HepG2 (cell line): ENCODE results near the gene SLC35B2. TPM values are rescaled to one million over a fixed set of nuclear protein-coding genes. Genes with fewer than 3 reads are reported as not detected.

Experiments
- ATAC-seq: fragments of 200-7000 bp; cut with Tn5 transposase; 3 replicates; pipeline ENCODE4 v1.9.1; 2020; ENCODE audit warnings: mild to moderate bottlenecking, moderate library complexity
- BruUV-seq: library from RNA; stranded (reverse); fragments of 400-500 nt; replicated peaks from 2 replicates; lab custom pipeline; 2021; lab: Mats Ljungman, UMichigan
- CTCF ChIA-PET: fragments of 300-600 bp; formaldehyde crosslinking; extraction: SDS; loops from one replicate; lab custom pipeline; 2021; ENCODE audit warnings: low total read pairs, inconsistent platforms, low intra/inter-chr PET ratio; lab: Yijun Ruan, JAX
- POLR2A ChIA-PET: fragments of 350-600 bp; sonication (Branson Sonifier 250); formaldehyde crosslinking; loops from one replicate; lab custom pipeline; 2020; ENCODE audit warnings: antibody characterized with exemption, inconsistent platforms; lab: Yijun Ruan, JAX
- DNase-seq: peaks from one replicate; pipeline ENCODE4 v3.0.0-alpha.2; 2015; ENCODE audit warnings: low spot score
- FAIRE-seq: peaks from 3 replicates; lab custom pipeline; 2011; peaks lifted over from hg19 to GRCh38; lab: Jason Lieb, UNC
- H2AFZ ChIP-seq: one replicate; pipeline ENCODE4 v1.6.1; 2011; ENCODE audit warnings: low read length, inconsistent platforms
- H3K27ac ChIP-seq: fragments of 300-600 bp; 3 replicates; pipeline ENCODE4 v1.8.0; 2011; ENCODE audit warnings: mixed run types, mild to moderate bottlenecking, mixed read lengths, low read length, inconsistent platforms; ENCODE audit not compliant: insufficient read depth; ENCODE audit errors: extremely low read length
- H3K27me3 ChIP-seq, 2 experiments: fragments of 200-600 bp in 1 of 2; 2 replicates in 1 of 2; 3 replicates in 1 of 2; pipeline versions ENCODE4 v1.6.0 to v1.8.0; 2011; ENCODE audit warnings: low read length in 2 of 2, mild to moderate bottlenecking in 2 of 2, moderate library complexity in 2 of 2, inconsistent platforms in 1 of 2; ENCODE audit not compliant: insufficient read depth in 2 of 2, control insufficient read depth in 1 of 2
- H3K36me3 ChIP-seq, 2 experiments: fragments of 200-600 bp in 1 of 2; replicated peaks in 1 of 2; 2 replicates in 1 of 2; 3 replicates in 1 of 2; pipeline versions ENCODE4 v1.5.1 to v1.8.0; 2011; ENCODE audit warnings: low read length in 2 of 2, inconsistent platforms in 1 of 2; ENCODE audit not compliant: insufficient read depth in 2 of 2, control insufficient read depth in 1 of 2
- H3K4me1 ChIP-seq: 2 replicates; pipeline ENCODE4 v1.5.1; 2012; ENCODE audit warnings: low read length, inconsistent platforms; ENCODE audit not compliant: insufficient read depth
- H3K4me2 ChIP-seq: 2 replicates; pipeline ENCODE4 v1.6.0; 2011; ENCODE audit warnings: low read depth, low read length, inconsistent platforms
- H3K4me3 ChIP-seq, 3 experiments: fragments of 200-600 bp in 1 of 3; sonication (generic), shearing (Covaris generic) in 1 of 3; replicated peaks in 1 of 3; 2 replicates each; pipeline ENCODE4 v1.5.1; 2011 to 2016; ENCODE audit warnings: low read length in 3 of 3, inconsistent platforms in 2 of 3, low read depth in 2 of 3, mild to moderate bottlenecking in 2 of 3, control low read depth in 1 of 3, mixed read lengths in 1 of 3; ENCODE audit not compliant: insufficient read depth in 1 of 3
- H3K79me2 ChIP-seq: one replicate; pipeline ENCODE4 v1.6.1; 2011; ENCODE audit warnings: low read length, inconsistent platforms; ENCODE audit not compliant: insufficient read depth
- H3K9ac ChIP-seq: 2 replicates; pipeline ENCODE4 v1.6.0; 2011; ENCODE audit warnings: mild to moderate bottlenecking, low read depth, low read length, inconsistent platforms; ENCODE audit not compliant: insufficient read depth
- H3K9me3 ChIP-seq: 2 replicates; pipeline ENCODE4 v1.5.1; 2012; ENCODE audit warnings: mild to moderate bottlenecking, low read length
- H4K20me1 ChIP-seq: 2 replicates; pipeline ENCODE4 v1.6.0; 2011; ENCODE audit warnings: inconsistent platforms, mild to moderate bottlenecking, low read length, moderate library complexity; ENCODE audit not compliant: insufficient read depth
- CHD2 ChIP-seq: IDR thresholded peaks from 2 replicates; pipeline ENCODE4 v1.6.1; 2011; ENCODE audit warnings: low read depth, low read length, improper control_type of control experiment
- IRX3 ChIP-seq: sonication (generic); formaldehyde crosslinking; IDR thresholded peaks from 2 replicates; pipeline ENCODE4 v1.8.1; 2023; ENCODE audit warnings: mild to moderate bottlenecking, low read depth, missing genetic modification reagents, borderline replicate concordance
- JARID2 ChIP-seq: sonication (generic); formaldehyde crosslinking; IDR thresholded peaks from 2 replicates; pipeline ENCODE4 v1.8.1; 2023; ENCODE audit warnings: missing genetic modification reagents, inconsistent platforms; ENCODE audit not compliant: insufficient replicate concordance
- KDM5B ChIP-seq: sonication (generic); formaldehyde crosslinking; IDR thresholded peaks from 2 replicates; pipeline ENCODE4 v1.4.0; 2020; ENCODE audit warnings: missing genetic modification reagents, mild to moderate bottlenecking, borderline replicate concordance
- MXI1 ChIP-seq: IDR thresholded peaks from 3 replicates; pipeline ENCODE4 v1.6.1; 2012; ENCODE audit warnings: low read depth, low read length, inconsistent platforms, borderline replicate concordance
- NONO ChIP-seq, 2 experiments: fragments of 450-650 bp in 1 of 2; sonication (generic) in 1 of 2; formaldehyde crosslinking in 1 of 2; IDR thresholded peaks in 1 of 2; conservative IDR thresholded peaks in 1 of 2; 2 replicates each; pipeline versions ENCODE4 v1.6.1 to v1.8.0; 2017 to 2022; ENCODE audit warnings: mild to moderate bottlenecking in 1 of 2, missing genetic modification reagents in 1 of 2, moderate library complexity in 1 of 2
- POLR2A ChIP-seq, 2 experiments: IDR thresholded peaks; 2 replicates each; pipeline ENCODE4 v1.6.1; 2011; ENCODE audit warnings: low read depth in 2 of 2, low read length in 2 of 2, mild to moderate bottlenecking in 1 of 2, moderate library complexity in 1 of 2; ENCODE audit not compliant: insufficient read depth in 1 of 2
- TSC22D2 ChIP-seq: sonication (generic); formaldehyde crosslinking; IDR thresholded peaks from 2 replicates; pipeline ENCODE4 v1.5.1; 2020; ENCODE audit warnings: missing genetic modification reagents, mild to moderate bottlenecking, borderline replicate concordance
- ZKSCAN5 ChIP-seq: sonication (generic); formaldehyde crosslinking; IDR thresholded peaks from 2 replicates; pipeline ENCODE4 v1.5.1; 2020; ENCODE audit warnings: mild to moderate bottlenecking, missing genetic modification reagents
- ZNF138 ChIP-seq: sonication (generic); formaldehyde crosslinking; IDR thresholded peaks from 2 replicates; pipeline ENCODE4 v1.5.0; 2020; ENCODE audit warnings: mild to moderate bottlenecking, low read depth, missing genetic modification reagents
- ZNF33B ChIP-seq: sonication (generic); formaldehyde crosslinking; IDR thresholded peaks from 2 replicates; pipeline ENCODE4 v1.5.1; 2020; ENCODE audit warnings: mild to moderate bottlenecking, missing genetic modification reagents
- ZNF501 ChIP-seq: sonication (generic); formaldehyde crosslinking; IDR thresholded peaks from 2 replicates; pipeline ENCODE4 v1.5.1; 2020; ENCODE audit warnings: mild to moderate bottlenecking, moderate library complexity, missing genetic modification reagents
- WGBS: methylation state at CpG from one replicate; pipeline ENCODE4 v1.1.6; 2017; ENCODE audit warnings: low lambda C conversion rate; 5-methylcytosine and 5-hydroxymethylcytosine counted together
- in situ Hi-C: cut with HindIII; loops from 2 replicates; pipeline ENCODE4 v1.10.0; 2017; ENCODE audit warnings: low pct_unique_long_range_greater_than_20kb; ENCODE audit not compliant: extremely low pct_ligation_motif_present
- intact Hi-C: fragments of 100-400 bp; cut with micrococcal nuclease; formaldehyde crosslinking; loops from one replicate; pipeline ENCODE4 v1.10.0; 2022; ENCODE audit not compliant: unreplicated experiment
- polyA plus RNA-seq, 8 experiments: library from polyadenylated mRNA; depleted of rRNA in 3 of 8; stranded (reverse) in 7 of 8; unstranded in 1 of 8; fragments of >200 nt; fragmentation: Illumina TruSeq in 4 of 8; extraction: Trizol in 4 of 8; gene quantifications; 2 replicates each; pipeline versions ENCODE4 v1.2.1 to v1.2.3, GENCODE V29; 2011 to 2016; ENCODE audit warnings: low read depth in 4 of 8, missing spikeins in 1 of 8, mixed read lengths in 1 of 8; ENCODE audit not compliant: insufficient read depth in 1 of 8
- total RNA-seq, 5 experiments: library from RNA; depleted of rRNA; stranded (reverse); fragments of >200 nt; fragmentation: Illumina TruSeq; extraction: Trizol; gene quantifications; 2 replicates each; pipeline ENCODE4 v1.2.3, GENCODE V29; 2016; ENCODE audit warnings: low read depth in 1 of 5
- TF ChIP-seq, protein P1 (sequence below): sonication (generic); formaldehyde crosslinking; IDR thresholded peaks from 2 replicates; pipeline ENCODE4 v1.4.0; 2020; ENCODE audit warnings: mild to moderate bottlenecking, missing genetic modification reagents
- TF ChIP-seq, protein P2 (sequence below): sonication (generic); formaldehyde crosslinking; IDR thresholded peaks from 2 replicates; pipeline ENCODE4 v1.4.0; 2020; ENCODE audit warnings: missing genetic modification reagents
- TF ChIP-seq, protein P3 (sequence below): IDR thresholded peaks from 2 replicates; pipeline ENCODE4 v1.6.1; 2016; ENCODE audit warnings: low read depth, borderline replicate concordance

The SLC35B2 gene
- total and polyA plus RNA-seq, 2 of the 13 experiments (the other 11 are each of a cell fraction or from before 2014, with no cell fraction given) = 61.1 to 148 TPM

DNA sequence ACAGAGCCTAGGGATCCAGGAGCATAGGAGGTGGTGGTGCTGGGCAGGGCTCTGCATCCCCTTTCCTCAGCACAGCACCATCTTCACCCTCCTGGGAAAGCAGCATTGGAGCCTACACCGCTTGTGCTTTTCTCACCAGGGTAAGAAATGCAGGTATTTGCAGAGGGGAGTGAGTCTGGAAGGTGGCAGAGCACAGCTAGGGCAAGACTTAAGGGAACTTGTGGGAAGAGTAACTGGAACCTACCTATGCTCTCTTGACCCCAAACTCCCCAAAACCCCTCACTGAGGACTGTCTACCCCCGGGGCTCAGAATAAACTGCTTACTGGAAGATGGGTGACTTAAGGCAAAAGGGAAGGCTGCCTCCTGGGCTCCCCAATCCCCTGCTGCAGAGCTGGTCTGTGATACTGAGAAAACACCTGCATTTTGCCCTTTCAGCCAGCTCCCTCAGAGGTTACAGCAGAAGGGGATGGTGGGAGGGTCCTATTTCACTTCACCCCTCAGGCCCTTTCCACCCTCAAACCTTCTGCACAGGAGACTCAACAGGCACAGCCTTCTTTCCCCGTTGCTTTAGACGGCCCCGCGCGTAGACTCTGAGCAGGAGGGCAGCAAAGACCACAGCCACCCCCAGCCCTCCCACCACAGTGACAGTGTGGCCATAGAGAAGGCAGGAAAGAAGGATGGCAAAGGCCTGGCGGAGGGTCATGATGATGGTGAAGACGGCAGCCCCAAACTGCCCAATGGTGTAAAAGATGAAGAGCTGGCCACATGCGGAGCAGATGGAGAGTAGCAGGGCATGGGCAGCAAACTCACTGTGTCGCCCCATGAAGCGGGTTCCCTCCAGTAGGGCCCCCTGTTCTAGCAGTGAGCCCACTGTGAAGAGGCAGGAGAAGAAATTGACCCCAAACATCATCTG, 2.9 kb downstream of the SLC35B2 start:
- H3K36me3 ChIP-seq = peaks cover 40 to 63% of the 10 kb centered on the region in 2 experiments
- H3K27ac ChIP-seq = no peak overlapping the region
- ATAC-seq = peak; percentile 0; the same call in 1 of the 3 replicates
- H3K4me1 ChIP-seq = peaks cover 78% of the 10 kb centered on the region
- no TSS peak for BruUV-seq
- H4K20me1 ChIP-seq = peaks cover 70% of the 10 kb centered on the region
- H3K9ac ChIP-seq = no peak overlapping the region
- CTCF ChIA-PET = interaction anchor here (0.7 to 2.0 kb wide), 3 partner anchors 33 to 158 kb away, joined by 3 to 5 read pairs (median 3); no protein-coding TSS in a partner anchor
- no peak overlapping the region; a peak in 1 of 6 replicates for H3K4me3 ChIP-seq
- no peak overlapping the region for H2AFZ ChIP-seq
- no peaks in the 10 kb centered on the region; a peak in 1 of 5 replicates for H3K27me3 ChIP-seq
- in situ Hi-C loops (no loop called here), intact Hi-C loops (loop anchor here (5.0 kb wide), 1 partner anchor 157 kb away; no protein-coding TSS in a partner anchor)
- no peaks in the 10 kb centered on the region for H3K9me3 ChIP-seq
- POLR2A ChIA-PET = interaction anchor here (0.8 to 6.0 kb wide), 11 partner anchors 9 to 625 kb away, joined by 3 to 264 read pairs (median 4); partner anchors contain the start of genes AARS2, GTPBP2, HSP90AB1 and MRPL14
- DNase-seq = no peak
- H3K79me2 ChIP-seq = peaks cover 39% of the 10 kb centered on the region
- FAIRE-seq = no peak
- 93% methylated on average over 12 of the region's 12 CpGs for WGBS
- peak overlapping the region; percentile 8; the same call in 1 of the 2 replicates for H3K4me2 ChIP-seq
- TF ChIP-seq, protein P1, sequence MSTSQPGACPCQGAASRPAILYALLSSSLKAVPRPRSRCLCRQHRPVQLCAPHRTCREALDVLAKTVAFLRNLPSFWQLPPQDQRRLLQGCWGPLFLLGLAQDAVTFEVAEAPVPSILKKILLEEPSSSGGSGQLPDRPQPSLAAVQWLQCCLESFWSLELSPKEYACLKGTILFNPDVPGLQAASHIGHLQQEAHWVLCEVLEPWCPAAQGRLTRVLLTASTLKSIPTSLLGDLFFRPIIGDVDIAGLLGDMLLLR (CRISPR knock-in tag) = 0 out of 2 replicates have a peak, but pooled peaks have one; percentile 8
- peak; percentile 28; the same call in 1 of the 2 replicates for TF ChIP-seq KDM5B (CRISPR knock-in tag)
- peak; percentile 11; the same call in 1 of the 2 replicates for TF ChIP-seq ZNF501 (CRISPR knock-in tag)
- TF ChIP-seq CHD2 = no peak
- TF ChIP-seq ZNF138 (CRISPR knock-in tag) = no peak
- TF ChIP-seq ZNF33B = peak; percentile 63; the same call in 1 of the 2 replicates
- TF ChIP-seq IRX3 = 0 out of 2 replicates have a peak, but pooled peaks have one; percentile 25
- TF ChIP-seq, protein P2, sequence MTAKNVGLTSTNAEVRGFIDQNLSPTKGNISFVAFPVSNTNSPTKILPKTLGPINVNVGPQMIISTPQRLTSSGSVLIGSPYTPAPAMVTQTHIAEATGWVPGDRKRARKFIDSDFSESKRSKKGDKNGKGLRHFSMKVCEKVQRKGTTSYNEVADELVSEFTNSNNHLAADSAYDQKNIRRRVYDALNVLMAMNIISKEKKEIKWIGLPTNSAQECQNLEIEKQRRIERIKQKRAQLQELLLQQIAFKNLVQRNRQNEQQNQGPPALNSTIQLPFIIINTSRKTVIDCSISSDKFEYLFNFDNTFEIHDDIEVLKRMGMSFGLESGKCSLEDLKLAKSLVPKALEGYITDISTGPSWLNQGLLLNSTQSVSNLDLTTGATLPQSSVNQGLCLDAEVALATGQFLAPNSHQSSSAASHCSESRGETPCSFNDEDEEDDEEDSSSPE = no peak
- no peak for TF ChIP-seq ZKSCAN5 (CRISPR knock-in tag)
- TF ChIP-seq TSC22D2 (CRISPR knock-in tag) = no peak
- peak; percentile 15 for TF ChIP-seq JARID2 (CRISPR knock-in tag)
- peak in 1 of 2 experiments; percentile 79; a peak in 2 of 4 replicates for TF ChIP-seq POLR2A (IDR thresholded peaks at IDR 0.05; ENCODE audit: insufficient read depth in 1 of 2, low read depth in 2 of 2, low read length in 2 of 2)
- TF ChIP-seq, protein P3, sequence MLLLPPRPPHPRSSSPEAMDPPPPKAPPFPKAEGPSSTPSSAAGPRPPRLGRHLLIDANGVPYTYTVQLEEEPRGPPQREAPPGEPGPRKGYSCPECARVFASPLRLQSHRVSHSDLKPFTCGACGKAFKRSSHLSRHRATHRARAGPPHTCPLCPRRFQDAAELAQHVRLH (CRISPR knock-in tag) = peak; percentile 34; the same call in 1 of the 2 replicates
- no peak for TF ChIP-seq NONO (IDR thresholded peaks at IDR 0.05)
- 0 out of 2 replicates have a peak, but pooled peaks have one; percentile 22 for TF ChIP-seq NONO (CRISPR knock-in tag; conservative IDR thresholded peaks at IDR 0.05)
- TF ChIP-seq MXI1 = no peak
